ENCODE measurements around the gene SPARCL1. TPM values are rescaled to one million over a fixed set of nuclear protein-coding genes. Genes with fewer than 3 reads are reported as not detected.
"Not testable (repeated sequence)": the region's sequence is repeated elsewhere in the genome, so short reads cannot be mapped to it uniquely, and the experiment has no call there.

SPARCL1 gene
- total and polyA plus RNA-seq, 2 donors (not counting 3 experiments of a cell fraction or from before 2014, with no cell fraction given) = not detected

GRCh38 chr4:87497159-87497558, 32.0 kb downstream of the SPARCL1 start:
- TF ChIP-seq POLR2AphosphoS5 (IDR thresholded peaks at IDR 0.05; ENCODE audit: insufficient read depth, low read depth, low read length) (no peak), FOS (IDR thresholded peaks at IDR 0.05; ENCODE audit: borderline replicate concordance, insufficient read depth, low read length) (no peak), CTCF (IDR thresholded peaks at IDR 0.05; ENCODE audit: extremely low read depth in 1 of 2, insufficient read depth in 1 of 2, low read depth in 1 of 2, low read length in 2 of 2) (peak; percentile 25 to 29)
- ChIA-PET POLR2A (no interaction called here), CTCF (interaction anchor here (0.7 to 2.6 kb wide), 6 partner anchors 8 to 341 kb away, joined by 3 to 9 read pairs (median 4); no protein-coding TSS in a partner anchor)
- Histone ChIP-seq H3K9ac (replicated peaks; ENCODE audit: extremely low read depth, insufficient read depth, low read length) (no peak overlapping the region), H3K4me1 (ENCODE audit: control insufficient read depth, extremely low read depth, insufficient read depth, low read length) (peaks cover under 1% of the 10 kb centered on the region), H2AFZ (ENCODE audit: low read depth, low read length) (no peak overlapping the region), H3K9me3 (replicated peaks; ENCODE audit: control insufficient read depth, insufficient read depth, low read length) (no peaks in the 10 kb centered on the region), H3K4me2 (ENCODE audit: insufficient read depth, low read length) (no peak overlapping the region), H3K27ac (ENCODE audit: insufficient read depth, low read depth, low read length) (no peak overlapping the region), H3K27me3 (ENCODE audit: control insufficient read depth in 2 of 2, insufficient read depth in 2 of 2, low read length in 2 of 2) (no peaks in the 10 kb centered on the region), H3K9me1 (replicated peaks; ENCODE audit: control insufficient read depth, extremely low read depth, insufficient read depth, low read length) (no peaks in the 10 kb centered on the region), H3K4me3 (replicated peaks in 1 of 3; ENCODE audit: insufficient read depth in 1 of 3, low read depth in 1 of 3, low read length in 3 of 3) (no peak overlapping the region), H3K36me3 (ENCODE audit: control insufficient read depth in 2 of 2, extremely low read depth in 1 of 2, insufficient read depth in 2 of 2, low read length in 2 of 2) (no peaks in the 10 kb centered on the region), H3K79me2 (ENCODE audit: control insufficient read depth, insufficient read depth, low read length) (no peaks in the 10 kb centered on the region), H4K20me1 (replicated peaks; ENCODE audit: control insufficient read depth, extremely low read depth, insufficient read depth, low read length) (no peaks in the 10 kb centered on the region)
- no TSS peak for BruUV-seq (replicated peaks)
- intact Hi-C loops (cut with micrococcal nuclease) = loop anchor here (5.0 kb wide), 1 partner anchor 350 kb away; no protein-coding TSS in a partner anchor
- dilution Hi-C loops (cut with MboI; ENCODE audit: extremely low pct_ligation_motif_present, low sequenced_read_pairs) = no loop called here
- FAIRE-seq = no peak
- no peak for DNase-seq (ENCODE audit: low read depth, low spot score)

DNA sequence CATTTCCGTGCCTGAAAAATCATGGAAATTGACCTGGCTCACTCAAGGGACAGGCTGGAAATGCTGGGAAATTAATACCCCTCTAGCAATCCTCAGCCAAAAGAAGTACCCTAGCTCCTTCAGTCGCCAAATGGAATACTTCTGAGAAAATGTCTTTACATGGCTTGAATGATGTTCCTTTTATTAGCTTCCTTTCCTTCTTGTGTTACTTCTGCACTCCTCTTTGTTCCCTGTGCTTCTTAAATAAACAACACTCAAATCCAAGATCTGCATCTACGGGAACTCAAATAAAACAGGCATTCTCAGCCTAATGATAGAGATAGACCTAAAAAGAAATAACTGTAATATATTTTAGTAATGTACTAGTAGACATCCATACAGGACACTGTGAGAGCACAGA, 36.1 kb downstream of the SPARCL1 start:
- Histone ChIP-seq H2AFZ (ENCODE audit: low read depth, low read length) (no peak overlapping the region), H3K9ac (replicated peaks; ENCODE audit: extremely low read depth, insufficient read depth, low read length) (no peak overlapping the region), H3K27ac (ENCODE audit: insufficient read depth, low read depth, low read length) (no peak overlapping the region), H3K4me3 (replicated peaks in 1 of 3; ENCODE audit: insufficient read depth in 1 of 3, low read depth in 1 of 3, low read length in 3 of 3) (no peak overlapping the region), H3K79me2 (ENCODE audit: control insufficient read depth, insufficient read depth, low read length) (no peaks in the 10 kb centered on the region), H3K36me3 (ENCODE audit: control insufficient read depth in 2 of 2, extremely low read depth in 1 of 2, insufficient read depth in 2 of 2, low read length in 2 of 2) (no peaks in the 10 kb centered on the region), H3K4me1 (ENCODE audit: control insufficient read depth, extremely low read depth, insufficient read depth, low read length) (peaks cover 6% of the 10 kb centered on the region), H3K27me3 (ENCODE audit: control insufficient read depth in 2 of 2, insufficient read depth in 2 of 2, low read length in 2 of 2) (no peaks in the 10 kb centered on the region), H4K20me1 (replicated peaks; ENCODE audit: control insufficient read depth, extremely low read depth, insufficient read depth, low read length) (no peaks in the 10 kb centered on the region), H3K4me2 (ENCODE audit: insufficient read depth, low read length) (no peak overlapping the region), H3K9me1 (replicated peaks; ENCODE audit: control insufficient read depth, extremely low read depth, insufficient read depth, low read length) (no peaks in the 10 kb centered on the region), H3K9me3 (replicated peaks; ENCODE audit: control insufficient read depth, insufficient read depth, low read length) (no peaks in the 10 kb centered on the region)
- intact Hi-C loops (cut with micrococcal nuclease) (no loop called here), dilution Hi-C loops (cut with MboI; ENCODE audit: extremely low pct_ligation_motif_present, low sequenced_read_pairs) (no loop called here)
- FAIRE-seq (no peak), DNase-seq (ENCODE audit: low read depth, low spot score) (no peak)
- ChIA-PET CTCF (interaction anchor here (1.2 to 1.3 kb wide), 2 partner anchors 48 to 997 kb away, joined by 3 read pairs; no protein-coding TSS in a partner anchor), POLR2A (no interaction called here)
- TF ChIP-seq CTCF (IDR thresholded peaks at IDR 0.05; ENCODE audit: extremely low read depth in 1 of 2, insufficient read depth in 1 of 2, low read depth in 1 of 2, low read length in 2 of 2) = no peak
- TF ChIP-seq, protein P1, sequence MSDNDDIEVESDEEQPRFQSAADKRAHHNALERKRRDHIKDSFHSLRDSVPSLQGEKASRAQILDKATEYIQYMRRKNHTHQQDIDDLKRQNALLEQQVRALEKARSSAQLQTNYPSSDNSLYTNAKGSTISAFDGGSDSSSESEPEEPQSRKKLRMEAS (IDR thresholded peaks at IDR 0.05; ENCODE audit: insufficient read depth, insufficient read length) = no peak
- BruUV-seq (replicated peaks) = no TSS peak

DNA sequence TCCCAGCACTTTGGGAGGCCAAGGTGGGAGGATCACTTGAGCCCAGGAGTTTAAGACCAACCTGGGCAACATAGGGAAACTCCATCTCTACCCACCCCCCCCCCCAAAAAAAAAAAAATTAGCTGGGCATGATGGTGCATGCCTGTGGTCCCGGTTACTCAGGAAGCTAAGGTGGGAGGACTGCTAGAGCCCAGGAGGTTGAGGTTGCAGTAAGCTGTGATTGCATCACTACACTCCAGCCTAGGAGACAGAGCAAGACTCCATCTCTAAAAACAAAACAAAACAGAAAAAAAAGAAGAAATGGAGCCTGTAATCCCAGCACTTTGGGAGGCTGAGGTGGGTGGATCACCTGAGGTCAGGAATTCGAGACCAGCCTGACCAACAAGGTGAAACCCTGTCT, 37.3 kb downstream of the SPARCL1 start:
- CTCF ChIA-PET = interaction anchor here (1.3 kb wide), 1 partner anchor 50 kb away, joined by 3 read pairs; no protein-coding TSS in a partner anchor

More for the DNA sequence above, 37.3 kb downstream of the SPARCL1 start:
- H3K27me3 ChIP-seq (ENCODE audit: control insufficient read depth in 2 of 2, insufficient read depth in 2 of 2, low read length in 2 of 2); H3K4me3 ChIP-seq (replicated peaks in 1 of 3; ENCODE audit: insufficient read depth in 1 of 3, low read depth in 1 of 3, low read length in 3 of 3); H4K20me1 ChIP-seq (replicated peaks; ENCODE audit: control insufficient read depth, extremely low read depth, insufficient read depth, low read length); H3K27ac ChIP-seq (ENCODE audit: insufficient read depth, low read depth, low read length); BruUV-seq (replicated peaks); H3K4me1 ChIP-seq (ENCODE audit: control insufficient read depth, extremely low read depth, insufficient read depth, low read length); H2AFZ ChIP-seq (ENCODE audit: low read depth, low read length); DNase-seq (ENCODE audit: low read depth, low spot score); H3K9ac ChIP-seq (replicated peaks; ENCODE audit: extremely low read depth, insufficient read depth, low read length); H3K4me2 ChIP-seq (ENCODE audit: insufficient read depth, low read length); H3K9me1 ChIP-seq (replicated peaks; ENCODE audit: control insufficient read depth, extremely low read depth, insufficient read depth, low read length); FAIRE-seq; dilution Hi-C loops (cut with MboI; ENCODE audit: extremely low pct_ligation_motif_present, low sequenced_read_pairs); H3K79me2 ChIP-seq (ENCODE audit: control insufficient read depth, insufficient read depth, low read length); H3K9me3 ChIP-seq (replicated peaks; ENCODE audit: control insufficient read depth, insufficient read depth, low read length); POLR2A ChIA-PET; intact Hi-C loops (cut with micrococcal nuclease); H3K36me3 ChIP-seq (ENCODE audit: control insufficient read depth in 2 of 2, extremely low read depth in 1 of 2, insufficient read depth in 2 of 2, low read length in 2 of 2): not testable (repeated sequence)

Data from endothelial cell of umbilical vein (primary cell).